Neuronal stem cell (in vitro differentiated cells): Measurements from ENCODE around the gene ACAP1. TPM values are rescaled to one million over a fixed set of nuclear protein-coding genes. Genes with fewer than 3 reads are reported as not detected.

Source experiments
- DNase-seq: peaks from one replicate; pipeline ENCODE4 v3.0.0-alpha.2; 2013; ENCODE audit warnings: low spot score
- H2AFZ ChIP-seq: one replicate; pipeline ENCODE4 v1.6.1; 2013; ENCODE audit warnings: mild to moderate bottlenecking, low read length, inconsistent platforms
- H2AK5ac ChIP-seq: 2 replicates; pipeline ENCODE4 v1.6.1; 2013; ENCODE audit warnings: low read depth, mild to moderate bottlenecking, inconsistent platforms, low read length, moderate library complexity, mixed read lengths
- H2BK120ac ChIP-seq: 2 replicates; pipeline ENCODE4 v1.6.1; 2013; ENCODE audit warnings: low read depth, mild to moderate bottlenecking, inconsistent platforms, low read length, moderate library complexity, mixed read lengths
- H2BK12ac ChIP-seq: one replicate; pipeline ENCODE4 v1.6.1; 2013; ENCODE audit warnings: low read length, inconsistent platforms
- H2BK15ac ChIP-seq: 2 replicates; pipeline ENCODE4 v1.6.1; 2013; ENCODE audit warnings: mild to moderate bottlenecking, low read length, inconsistent platforms, mixed read lengths
- H2BK5ac ChIP-seq: one replicate; pipeline ENCODE4 v1.6.1; 2013; ENCODE audit warnings: inconsistent platforms, mild to moderate bottlenecking, low read length, moderate library complexity
- H3K14ac ChIP-seq: one replicate; pipeline ENCODE4 v1.6.1; 2013; ENCODE audit warnings: low read length, inconsistent platforms
- H3K18ac ChIP-seq: 2 replicates; pipeline ENCODE4 v1.6.1; 2013; ENCODE audit warnings: low read length, inconsistent platforms
- H3K23ac ChIP-seq: 2 replicates; pipeline ENCODE4 v1.6.1; 2013; ENCODE audit warnings: low read depth, mild to moderate bottlenecking, mixed read lengths, low read length, inconsistent platforms; ENCODE audit not compliant: poor library complexity
- H3K27ac ChIP-seq: replicated peaks from 3 replicates; pipeline ENCODE4 v1.5.1; 2013; ENCODE audit warnings: low read length, inconsistent platforms
- H3K27me3 ChIP-seq, 3 experiments: 2 replicates each; pipeline ENCODE4 v1.6.1; 2013; ENCODE audit warnings: low read length in 3 of 3, mild to moderate bottlenecking in 2 of 3, inconsistent platforms in 1 of 3, low read depth in 1 of 3, mixed read lengths in 1 of 3, moderate library complexity in 1 of 3; ENCODE audit not compliant: control insufficient read depth in 3 of 3, insufficient read depth in 3 of 3
- H3K36me3 ChIP-seq, 2 donors: replicated peaks in 1 of 2; 2 replicates each; pipeline ENCODE4 v1.6.1; 2013; ENCODE audit warnings: low read length in 2 of 2; ENCODE audit not compliant: control insufficient read depth in 2 of 2, insufficient read depth in 2 of 2
- H3K4ac ChIP-seq: 2 replicates; pipeline ENCODE4 v1.6.1; 2013; ENCODE audit warnings: inconsistent platforms, mild to moderate bottlenecking, low read length, moderate library complexity
- H3K4me1 ChIP-seq, 2 donors: 1 replicate in 1 of 2; 2 replicates in 1 of 2; pipeline ENCODE4 v1.6.1; 2013; ENCODE audit warnings: low read length in 2 of 2, low read depth in 1 of 2; ENCODE audit not compliant: control insufficient read depth in 2 of 2, insufficient read depth in 1 of 2
- H3K4me2 ChIP-seq: one replicate; pipeline ENCODE4 v1.6.1; 2013; ENCODE audit warnings: mild to moderate bottlenecking, low read length, inconsistent platforms; ENCODE audit not compliant: insufficient read depth, poor library complexity, severe bottlenecking
- H3K4me3 ChIP-seq, 2 donors: 2 replicates each; pipeline ENCODE4 v1.5.1; 2013; ENCODE audit warnings: low read length in 2 of 2, mild to moderate bottlenecking in 2 of 2, inconsistent platforms in 1 of 2, moderate library complexity in 1 of 2
- H3K79me1 ChIP-seq: one replicate; pipeline ENCODE4 v1.6.1; 2013; ENCODE audit warnings: low read depth, mild to moderate bottlenecking, inconsistent platforms, low read length, moderate library complexity
- H3K9ac ChIP-seq: one replicate; pipeline ENCODE4 v1.6.1; 2013; ENCODE audit warnings: mild to moderate bottlenecking, low read depth, low read length, inconsistent platforms; ENCODE audit not compliant: poor library complexity
- H3K9me3 ChIP-seq, 2 donors: replicated peaks in 1 of 2; 2 replicates each; pipeline versions ENCODE3 to v1.6.1; 2013; ENCODE audit warnings: low read length in 2 of 2, mild to moderate bottlenecking in 2 of 2, inconsistent platforms in 1 of 2, low read depth in 1 of 2, mixed read lengths in 1 of 2, moderate library complexity in 1 of 2; ENCODE audit not compliant: control insufficient read depth in 2 of 2, insufficient read depth in 1 of 2
- H4K8ac ChIP-seq: one replicate; pipeline ENCODE4 v1.6.1; 2013; ENCODE audit warnings: low read depth, mild to moderate bottlenecking, inconsistent platforms, low read length, moderate library complexity
- H4K91ac ChIP-seq: one replicate; pipeline ENCODE4 v1.6.1; 2013; ENCODE audit warnings: low read length, low read depth, mild to moderate bottlenecking, inconsistent platforms; ENCODE audit not compliant: poor library complexity
- WGBS, 2 donors: extraction: QIAGEN DNeasy Blood & Tissue Kit; methylation state at CpG; one replicate each; pipeline ENCODE4 v1.1.7; 2013; ENCODE audit warnings: missing lambda C conversion rate in 2 of 2, mixed read lengths in 1 of 2; ENCODE audit not compliant: insufficient read length in 2 of 2, insufficient replicate concordance in 1 of 2; ENCODE audit errors: extremely low coverage in 2 of 2; 5-methylcytosine and 5-hydroxymethylcytosine counted together
- polyA plus RNA-seq, 2 experiments: library from polyadenylated mRNA; stranded (reverse); fragments of 200-250 nt; gene quantifications; one replicate each; pipeline ENCODE4 v1.2.3, GENCODE V29; 2013

The ACAP1 gene, protein sequence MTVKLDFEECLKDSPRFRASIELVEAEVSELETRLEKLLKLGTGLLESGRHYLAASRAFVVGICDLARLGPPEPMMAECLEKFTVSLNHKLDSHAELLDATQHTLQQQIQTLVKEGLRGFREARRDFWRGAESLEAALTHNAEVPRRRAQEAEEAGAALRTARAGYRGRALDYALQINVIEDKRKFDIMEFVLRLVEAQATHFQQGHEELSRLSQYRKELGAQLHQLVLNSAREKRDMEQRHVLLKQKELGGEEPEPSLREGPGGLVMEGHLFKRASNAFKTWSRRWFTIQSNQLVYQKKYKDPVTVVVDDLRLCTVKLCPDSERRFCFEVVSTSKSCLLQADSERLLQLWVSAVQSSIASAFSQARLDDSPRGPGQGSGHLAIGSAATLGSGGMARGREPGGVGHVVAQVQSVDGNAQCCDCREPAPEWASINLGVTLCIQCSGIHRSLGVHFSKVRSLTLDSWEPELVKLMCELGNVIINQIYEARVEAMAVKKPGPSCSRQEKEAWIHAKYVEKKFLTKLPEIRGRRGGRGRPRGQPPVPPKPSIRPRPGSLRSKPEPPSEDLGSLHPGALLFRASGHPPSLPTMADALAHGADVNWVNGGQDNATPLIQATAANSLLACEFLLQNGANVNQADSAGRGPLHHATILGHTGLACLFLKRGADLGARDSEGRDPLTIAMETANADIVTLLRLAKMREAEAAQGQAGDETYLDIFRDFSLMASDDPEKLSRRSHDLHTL
- polyA plus RNA-seq (2013, experiment 1 of 2) = 6.8 TPM
- polyA plus RNA-seq (2013, experiment 2 of 2) = 5.7 TPM

DNA sequence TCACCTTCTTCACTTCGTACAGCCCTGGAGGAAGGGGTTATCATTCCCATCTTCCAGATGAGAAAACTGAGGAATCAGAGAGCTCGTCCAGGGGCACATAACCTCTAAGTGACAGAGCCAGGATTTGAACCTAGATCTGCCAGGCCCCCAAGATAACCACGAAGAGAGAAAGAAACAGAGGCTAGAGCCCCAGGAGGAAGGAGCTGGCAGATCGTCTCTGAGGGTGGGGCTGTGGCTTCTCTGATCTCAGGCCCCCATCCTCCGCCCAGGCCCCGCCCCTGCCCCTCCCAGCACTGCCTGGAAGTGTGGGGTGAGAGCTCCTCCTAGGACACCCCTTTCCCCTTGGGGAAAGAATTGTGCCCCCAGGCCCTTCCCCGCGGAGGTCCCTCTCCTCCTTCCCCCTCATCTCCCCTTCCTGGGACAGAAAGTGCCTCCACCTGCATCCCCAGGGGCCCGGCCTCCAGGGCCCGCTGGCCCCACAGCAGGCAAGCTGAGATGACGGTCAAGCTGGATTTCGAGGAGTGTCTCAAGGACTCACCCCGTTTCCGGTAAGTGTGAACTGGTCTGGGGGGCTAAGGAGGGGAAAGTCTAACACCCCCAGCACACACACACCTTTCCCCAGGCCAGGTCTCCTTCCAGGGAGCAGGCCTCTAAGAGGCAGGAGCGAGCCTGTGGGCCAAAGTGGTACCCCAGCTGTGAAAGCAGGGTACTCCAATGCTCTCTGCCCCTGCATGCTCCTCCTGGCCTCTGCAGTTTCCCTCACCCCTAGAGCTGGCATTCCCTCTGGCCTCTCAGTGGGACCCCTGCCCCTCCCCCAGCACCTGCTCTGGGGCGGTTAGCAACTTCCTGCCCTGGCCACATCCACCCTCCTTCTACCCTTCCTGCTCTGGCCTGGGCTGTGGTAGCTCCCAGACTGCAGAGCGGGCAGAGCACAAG, at the start of gene ACAP1:
Gene ACAP1 (plus strand): TSS at position 290 of the 936 bp plus-strand sequence. CDS start 206 bp downstream, at position 496.
- H3K4me2 ChIP-seq = no peak within 1 kb of the TSS
- peaks cover 4 to 12% of the 10 kb centered on the region in 2 donors for H3K4me1 ChIP-seq
- no peak within 1 kb of the TSS for H4K8ac ChIP-seq
- H3K36me3 ChIP-seq = no peaks in the 10 kb centered on the region
- H3K9ac ChIP-seq = no peak within 1 kb of the TSS
- no peak within 1 kb of the TSS for H3K4ac ChIP-seq
- H2AFZ ChIP-seq = peak within 1 kb of the TSS; percentile 77
- no peak within 1 kb of the TSS for H2BK5ac ChIP-seq
- H2BK15ac ChIP-seq = peak within 1 kb of the TSS; percentile 19
- no CpG with 5 or more reads among the region's 17 CpGs for WGBS, 2 donors
- H2BK120ac ChIP-seq = no peak within 1 kb of the TSS
- H3K79me1 ChIP-seq = no peaks in the 10 kb centered on the region
- H2AK5ac ChIP-seq = no peak within 1 kb of the TSS
- no peaks in the 10 kb centered on the region for H3K9me3 ChIP-seq
- no peak within 1 kb of the TSS for H3K27ac ChIP-seq
- no peak within 1 kb of the TSS for H3K4me3 ChIP-seq
- H3K14ac ChIP-seq = no peak within 1 kb of the TSS
- H4K91ac ChIP-seq = peak within 1 kb of the TSS; percentile 72
- DNase-seq = no peak
- H3K23ac ChIP-seq = no peak within 1 kb of the TSS
- no peak within 1 kb of the TSS for H2BK12ac ChIP-seq
- no peaks in the 10 kb centered on the region for H3K27me3 ChIP-seq
- H3K18ac ChIP-seq = peak within 1 kb of the TSS; percentile 68

DNA sequence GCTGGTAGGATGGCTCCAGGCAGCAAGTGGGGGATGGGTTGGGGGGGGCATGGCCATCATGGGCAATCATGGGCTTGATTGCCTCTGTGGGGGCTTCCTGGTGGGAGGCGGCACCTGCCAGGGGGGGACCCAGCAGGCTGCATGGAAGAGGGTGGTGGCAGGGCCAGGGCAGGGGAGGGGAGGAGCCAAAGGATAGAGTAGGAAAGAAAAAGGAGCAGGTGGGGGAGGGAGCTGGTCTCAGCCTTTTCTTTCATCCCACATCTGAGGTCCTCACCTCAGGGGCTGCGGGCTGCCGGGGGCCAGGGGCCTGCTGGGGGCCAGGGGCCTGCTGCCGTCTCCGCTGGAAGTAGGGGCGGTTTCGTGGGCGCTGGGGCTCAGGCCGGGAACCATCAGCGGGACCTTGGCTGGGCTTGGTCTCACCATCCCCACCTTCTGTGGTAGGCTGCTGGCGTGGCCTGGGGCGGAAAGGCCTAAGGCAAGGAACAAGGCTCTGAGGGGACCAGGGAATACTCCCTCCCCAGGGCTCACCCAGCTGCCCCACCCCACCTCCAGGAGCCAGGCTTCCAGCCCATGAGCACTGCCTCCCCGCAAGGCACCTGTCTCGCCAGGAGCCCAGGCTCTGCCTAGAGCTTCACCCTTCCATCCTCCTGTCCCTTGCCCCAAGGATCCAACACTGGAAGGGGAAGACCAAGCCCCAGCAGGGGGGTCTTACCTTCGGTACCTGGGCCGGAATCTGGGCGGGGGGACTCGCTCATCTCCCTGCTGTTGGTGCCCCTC, 46.9 kb upstream of the ACAP1 start:
- no peak overlapping the region for H3K27ac ChIP-seq
- no peak for DNase-seq
- peaks cover 2 to 16% of the 10 kb centered on the region in 2 donors for H3K4me1 ChIP-seq
- H2AK5ac ChIP-seq = no peak overlapping the region
- no peak overlapping the region for H4K91ac ChIP-seq
- no peaks in the 10 kb centered on the region for H3K9me3 ChIP-seq
- no peak overlapping the region for H4K8ac ChIP-seq
- H3K9ac ChIP-seq = no peak overlapping the region
- no peak overlapping the region for H2BK5ac ChIP-seq
- peaks cover 2 to 7% of the 10 kb centered on the region in 2 donors for H3K36me3 ChIP-seq
- H2BK15ac ChIP-seq = peak overlapping the region; percentile 58
- H3K14ac ChIP-seq = no peak overlapping the region
- H3K4me2 ChIP-seq = no peak overlapping the region
- H2BK12ac ChIP-seq = no peak overlapping the region
- H2AFZ ChIP-seq = no peak overlapping the region
- no peak overlapping the region for H2BK120ac ChIP-seq
- no CpG with 5 or more reads among the region's 18 CpGs for WGBS, 2 donors
- peak overlapping the region; percentile 57 for H3K18ac ChIP-seq
- H3K27me3 ChIP-seq = peaks cover 0 to 28% (median 23%) of the 10 kb centered on the region in 3 experiments
- H3K4me3 ChIP-seq = no peak overlapping the region
- peaks cover 2% of the 10 kb centered on the region for H3K79me1 ChIP-seq
- H3K23ac ChIP-seq = no peak overlapping the region
- no peak overlapping the region for H3K4ac ChIP-seq

DNA sequence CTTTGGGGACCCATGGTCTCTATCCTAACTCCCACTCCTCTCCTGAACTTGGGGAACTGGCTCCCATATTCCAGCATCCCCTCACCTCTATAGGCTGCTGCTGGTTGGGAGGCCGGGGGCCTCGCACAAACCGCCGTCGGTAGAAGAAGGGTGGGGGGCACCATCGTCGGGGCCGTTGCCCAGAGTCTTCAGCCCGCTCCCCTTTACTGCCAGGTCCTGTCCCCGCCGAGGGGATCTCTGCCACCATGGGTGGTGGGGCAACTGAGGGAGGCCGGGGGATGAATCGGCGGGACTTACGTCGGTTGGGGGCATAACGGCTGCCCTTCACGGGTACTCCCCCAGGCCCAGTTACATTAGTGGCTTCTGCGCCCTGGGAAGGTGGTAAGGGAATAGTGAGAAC, 46.2 kb upstream of the ACAP1 start:
- Histone ChIP-seq H2BK12ac (no peak overlapping the region), H2AFZ (no peak overlapping the region), H4K8ac (no peak overlapping the region), H2BK15ac (no peak overlapping the region), H3K4me3 (no peak overlapping the region), H3K9me3 (no peaks in the 10 kb centered on the region), H3K27ac (no peak overlapping the region), H3K18ac (peak overlapping the region; percentile 17), H2BK120ac (no peak overlapping the region), H3K14ac (no peak overlapping the region), H4K91ac (no peak overlapping the region), H3K79me1 (peaks cover 4% of the 10 kb centered on the region), H3K4me2 (no peak overlapping the region), H2BK5ac (peak overlapping the region; percentile 39), H3K9ac (no peak overlapping the region), H3K4ac (no peak overlapping the region), H3K27me3 (peaks cover 4 to 33% (median 28%) of the 10 kb centered on the region in 3 experiments), H3K23ac (peak overlapping the region; percentile 10), H3K4me1 (peaks cover 5 to 19% of the 10 kb centered on the region in 2 donors), H2AK5ac (no peak overlapping the region), H3K36me3 (peaks cover 0 to 7% of the 10 kb centered on the region in 2 donors)
- no peak for DNase-seq
- no CpG with 5 or more reads among the region's 19 CpGs for WGBS, 2 donors
